GOT3 (cell line): ENCODE data around the gene PSTPIP1.

Experiments
- DNase-seq: peaks from one replicate; lab custom pipeline; 2025; ENCODE audit warnings: mixed read lengths; lab: John Stamatoyannopoulos, UW

Gene PSTPIP1

GRCh38 chr15:77070180-77070494, 75.2 kb downstream of the PSTPIP1 start:
- DNase-seq: no peak

GRCh38 chr15:77070495-77071304, 75.8 kb downstream of the PSTPIP1 start, which contains the start of gene TSPAN3:
TSPAN3 (minus strand) TSS chr15:77071109; CDS start chr15:77070954, 155 bp downstream.
- DNase-seq: peak; percentile 74

GRCh38 chr15:77071305-77072223, 76.6 kb downstream of the PSTPIP1 start:
- no peak for DNase-seq

GRCh38 chr15:77074350-77074749, 79.4 kb downstream of the PSTPIP1 start:
- DNase-seq: no peak

- DNase-seq: no peak
These were observed 80.6 kb downstream of the PSTPIP1 start for GRCh38 chr15:77075528-77075927.

- DNase-seq: no peak
These were observed 81.5 kb downstream of the PSTPIP1 start for GRCh38 chr15:77076323-77076915.

GRCh38 chr15:77081971-77082370, 87.0 kb downstream of the PSTPIP1 start:
- no peak for DNase-seq

- DNase-seq: no peak
These were observed 88.6 kb downstream of the PSTPIP1 start for GRCh38 chr15:77083381-77084160.

- no peak for DNase-seq
These were observed 89.5 kb downstream of the PSTPIP1 start for GRCh38 chr15:77084436-77084835.

- DNase-seq: no peak
These were observed 90.4 kb downstream of the PSTPIP1 start for GRCh38 chr15:77085297-77085696.
